ENCODE data around the gene GPC2. TPM values are rescaled to one million over a fixed set of nuclear protein-coding genes. Genes with fewer than 3 reads are reported as not detected.

GPC2 gene
- total RNA-seq, 4 donors from 2014 or later: 0.39 to 3.4 (median 2.0) TPM

GRCh38 chr7:100152937-100153666 is 24.1 kb downstream of the GPC2 start:
- Histone ChIP-seq H3K4me3 (no peak overlapping the region), H3K27me3 (no peaks in the 10 kb centered on the region), H3K27ac (no peak overlapping the region), H3K4me1 (peaks cover 0 to 57% (median 18%) of the 10 kb centered on the region in 3 donors), H3K36me3 (peaks cover 0 to 59% of the 10 kb centered on the region in 2 donors), H3K9me3 (no peaks in the 10 kb centered on the region)
- TF ChIP-seq, protein P1, sequence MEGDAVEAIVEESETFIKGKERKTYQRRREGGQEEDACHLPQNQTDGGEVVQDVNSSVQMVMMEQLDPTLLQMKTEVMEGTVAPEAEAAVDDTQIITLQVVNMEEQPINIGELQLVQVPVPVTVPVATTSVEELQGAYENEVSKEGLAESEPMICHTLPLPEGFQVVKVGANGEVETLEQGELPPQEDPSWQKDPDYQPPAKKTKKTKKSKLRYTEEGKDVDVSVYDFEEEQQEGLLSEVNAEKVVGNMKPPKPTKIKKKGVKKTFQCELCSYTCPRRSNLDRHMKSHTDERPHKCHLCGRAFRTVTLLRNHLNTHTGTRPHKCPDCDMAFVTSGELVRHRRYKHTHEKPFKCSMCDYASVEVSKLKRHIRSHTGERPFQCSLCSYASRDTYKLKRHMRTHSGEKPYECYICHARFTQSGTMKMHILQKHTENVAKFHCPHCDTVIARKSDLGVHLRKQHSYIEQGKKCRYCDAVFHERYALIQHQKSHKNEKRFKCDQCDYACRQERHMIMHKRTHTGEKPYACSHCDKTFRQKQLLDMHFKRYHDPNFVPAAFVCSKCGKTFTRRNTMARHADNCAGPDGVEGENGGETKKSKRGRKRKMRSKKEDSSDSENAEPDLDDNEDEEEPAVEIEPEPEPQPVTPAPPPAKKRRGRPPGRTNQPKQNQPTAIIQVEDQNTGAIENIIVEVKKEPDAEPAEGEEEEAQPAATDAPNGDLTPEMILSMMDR (IDR thresholded peaks at IDR 0.05): no peak
- TF ChIP-seq POLR2AphosphoS5 (IDR thresholded peaks at IDR 0.05): no peak
- TF ChIP-seq EP300 (IDR thresholded peaks at IDR 0.05): no peak
- TF ChIP-seq POLR2A (IDR thresholded peaks at IDR 0.05): no peak
- ATAC-seq: no peak
- WGBS, 2 donors (ENCODE audit: low coverage in 1 of 2): 71 to 84% methylated on average over 10 to 16 of the region's 18 CpGs

DNA sequence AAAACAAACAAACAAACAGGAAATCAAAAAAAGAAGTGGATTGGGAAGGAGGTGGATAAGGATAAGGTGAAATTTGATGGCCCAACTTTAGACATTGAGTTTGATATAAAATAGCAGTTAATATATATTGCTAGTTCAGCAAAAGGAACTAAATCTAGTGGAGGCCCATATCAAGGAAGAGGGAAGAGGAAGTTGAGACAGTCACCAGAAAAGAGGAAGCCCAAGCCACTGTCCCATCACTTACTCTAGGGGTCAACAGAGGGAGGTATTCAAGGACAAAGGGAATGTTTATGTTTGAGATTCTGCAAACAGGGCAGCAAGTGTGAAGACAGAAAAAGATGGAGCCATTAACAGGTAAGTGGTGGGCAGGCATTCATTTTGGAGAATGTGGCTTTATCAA is 24.8 kb downstream of the GPC2 start:
- Histone ChIP-seq H3K36me3 (peaks cover 0 to 59% of the 10 kb centered on the region in 2 donors), H3K27me3 (no peaks in the 10 kb centered on the region), H3K4me3 (no peak overlapping the region), H3K9me3 (no peaks in the 10 kb centered on the region), H3K27ac (peak overlapping the region in 1 of 4 donors; percentile 29), H3K4me1 (peaks cover 0 to 52% (median 11%) of the 10 kb centered on the region in 3 donors)
- no peak for ATAC-seq
- TF ChIP-seq, protein P1 (IDR thresholded peaks at IDR 0.05): no peak
- TF ChIP-seq POLR2A (IDR thresholded peaks at IDR 0.05) (no peak), EP300 (IDR thresholded peaks at IDR 0.05) (no peak), POLR2AphosphoS5 (IDR thresholded peaks at IDR 0.05) (no peak)

- Histone ChIP-seq H3K27ac (peak within 1 kb of the TSS; percentile 87 to 92 (median 90)), H3K4me1 (peaks cover 0 to 33% (median 5%) of the 10 kb centered on the region in 3 donors), H3K27me3 (no peaks in the 10 kb centered on the region), H3K36me3 (peaks cover 0 to 23% of the 10 kb centered on the region in 2 donors), H3K4me3 (peak within 1 kb of the TSS; percentile 92 to 93), H3K9me3 (no peaks in the 10 kb centered on the region)
- 0% methylated on average over 2 to 10 of the region's 46 CpGs for WGBS, 2 donors (ENCODE audit: low coverage in 1 of 2)
- TF ChIP-seq POLR2AphosphoS5 (IDR thresholded peaks at IDR 0.05) (peak; percentile 73), EP300 (IDR thresholded peaks at IDR 0.05) (no peak), POLR2A (IDR thresholded peaks at IDR 0.05) (peak; percentile 56 to 73)
- TF ChIP-seq, protein P1 (IDR thresholded peaks at IDR 0.05): peak in 1 of 4 experiments; percentile 9
- peak; percentile 100 for ATAC-seq
These were observed 28.4 kb downstream of the GPC2 start, which contains the start of gene LAMTOR4 for GRCh38 chr7:100148559-100149328. TSS of gene LAMTOR4 (plus strand) at chr7:100148918. CDS start at chr7:100148973, 55 bp downstream.

- TF ChIP-seq EP300 (IDR thresholded peaks at IDR 0.05) (no peak), POLR2AphosphoS5 (IDR thresholded peaks at IDR 0.05) (no peak), POLR2A (IDR thresholded peaks at IDR 0.05) (no peak)
- TF ChIP-seq, protein P1 (IDR thresholded peaks at IDR 0.05): no peak
- H3K4me1 ChIP-seq: peaks cover 0 to 33% (median 5%) of the 10 kb centered on the region in 3 donors
- no peaks in the 10 kb centered on the region for H3K27me3 ChIP-seq
- no peaks in the 10 kb centered on the region for H3K9me3 ChIP-seq
- ATAC-seq: no peak
- peak overlapping the region; percentile 2 to 91 (median 86) for H3K27ac ChIP-seq
- WGBS, 2 donors (ENCODE audit: low coverage in 1 of 2): 5 to 10% methylated on average over 4 to 6 of the region's 14 CpGs
- peaks cover 0 to 18% of the 10 kb centered on the region in 2 donors for H3K36me3 ChIP-seq
- H3K4me3 ChIP-seq: peak overlapping the region; percentile 8 to 92
These were observed 29.0 kb downstream of the GPC2 start for GRCh38 chr7:100148225-100148558.

All from gastroesophageal sphincter (tissue), 4 donors.